A673 (cell line): ENCODE measurements around the gene ARRB1. TPM values are rescaled to one million over a fixed set of nuclear protein-coding genes. Genes with fewer than 3 reads are reported as not detected.

ENCODE experiments used
- BruUV-seq: library from RNA; stranded (reverse); fragments of 400-500 nt; replicated peaks from 2 replicates; lab custom pipeline; 2021; lab: Mats Ljungman, UMichigan
- CTCF ChIA-PET: fragments of 300-600 bp; sonication (Branson Sonifier 250); formaldehyde crosslinking; loops from one replicate; lab custom pipeline; 2022; ENCODE audit warnings: antibody characterized with exemption; lab: Charles Lee
- POLR2A ChIA-PET: fragments of 300-600 bp; sonication (Branson Sonifier 250); formaldehyde crosslinking; loops from one replicate; lab custom pipeline; 2022; ENCODE audit warnings: antibody characterized with exemption; ENCODE audit not compliant: low non-redundant PET; lab: Charles Lee
- DNase-seq: peaks from one replicate; pipeline ENCODE4 v3.0.0-alpha.2; 2015; ENCODE audit warnings: low spot score
- H3K27ac ChIP-seq: fragments of 200-600 bp; sonication (generic); 2 replicates; pipeline ENCODE4 v1.5.1; 2016; ENCODE audit warnings: mixed run types, low read depth, mild to moderate bottlenecking, mixed read lengths, antibody characterized with exemption, low read length; ENCODE audit not compliant: poor library complexity, severe bottlenecking
- H3K27me3 ChIP-seq: fragments of 200-600 bp; sonication (generic); replicated peaks from 2 replicates; pipeline ENCODE4 v1.6.1; 2017; ENCODE audit warnings: mixed run types, low read depth, mild to moderate bottlenecking, mixed read lengths, antibody characterized with exemption, low read length; ENCODE audit not compliant: insufficient read depth, poor library complexity
- H3K36me3 ChIP-seq: fragments of 200-600 bp; sonication (generic); 2 replicates; pipeline ENCODE4 v1.6.1; 2016; ENCODE audit warnings: mixed run types, mild to moderate bottlenecking, mixed read lengths, antibody characterized with exemption, low read length; ENCODE audit not compliant: insufficient read depth, poor library complexity, severe bottlenecking
- H3K4me1 ChIP-seq: fragments of 200-600 bp; sonication (generic); 2 replicates; pipeline ENCODE4 v1.6.1; 2017; ENCODE audit warnings: mixed run types, mild to moderate bottlenecking, mixed read lengths, antibody characterized with exemption, low read length; ENCODE audit not compliant: insufficient read depth, poor library complexity, severe bottlenecking
- H3K4me3 ChIP-seq: fragments of 200-600 bp; sonication (generic); 2 replicates; pipeline ENCODE4 v1.5.1; 2016; ENCODE audit warnings: low read depth, mixed run types, mild to moderate bottlenecking, mixed read lengths, low read length; ENCODE audit not compliant: poor library complexity, severe bottlenecking
- H3K9me3 ChIP-seq: fragments of 200-600 bp; sonication (generic); 2 replicates; pipeline ENCODE4 v1.6.1; 2016; ENCODE audit warnings: mixed run types, low read depth, mild to moderate bottlenecking, mixed read lengths, antibody characterized with exemption, low read length; ENCODE audit not compliant: poor library complexity, severe bottlenecking
- EZH2 ChIP-seq: fragments of 200-600 bp; sonication (generic); IDR thresholded peaks from 2 replicates; pipeline ENCODE4 v1.6.1; 2017; ENCODE audit warnings: borderline replicate concordance, low read depth, mild to moderate bottlenecking, mixed read lengths, antibody characterized with exemption, low read length; ENCODE audit not compliant: poor library complexity, severe bottlenecking
- intact Hi-C: fragments of 100-400 bp; cut with micrococcal nuclease; formaldehyde crosslinking; loops from one replicate; pipeline ENCODE4 v1.10.0; 2022; ENCODE audit not compliant: unreplicated experiment
- total RNA-seq: library from RNA; stranded (reverse); gene quantifications from 2 replicates; pipeline ENCODE4 v1.2.3, GENCODE V29; 2021
- TF ChIP-seq, protein P1 (sequence below): fragments of 300-800, 200-600 bp; sonication (generic); conservative IDR thresholded peaks from 2 replicates; pipeline ENCODE4 v1.5.1; 2017; ENCODE audit warnings: low read depth, mild to moderate bottlenecking, antibody characterized with exemption, low read length, moderate library complexity, mixed read lengths

Gene ARRB1
- total RNA-seq, 1 experiment from 2014 or later, result 37.8 TPM

DNA sequence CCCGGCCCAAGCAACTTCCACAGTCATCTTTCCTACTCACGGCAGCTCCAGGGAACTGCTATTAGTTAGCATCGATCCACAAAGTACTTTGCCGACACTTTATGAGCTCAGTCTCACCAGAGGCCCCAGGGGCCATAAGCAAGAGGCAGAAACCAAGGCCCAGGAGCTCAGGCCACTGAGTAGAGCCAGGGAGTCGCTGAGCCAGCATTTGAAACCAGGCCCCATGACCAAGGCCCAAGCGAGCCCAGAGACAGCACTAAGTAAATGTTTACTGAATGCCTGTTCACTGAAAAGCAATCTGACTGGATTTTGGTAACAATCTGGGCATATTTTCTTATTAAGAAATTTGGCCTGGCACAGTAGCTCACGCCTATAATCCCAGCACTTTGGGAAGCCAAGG is 43.3 kb downstream of the ARRB1 start:
- H3K9me3 ChIP-seq, result no peaks in the 10 kb centered on the region
- BruUV-seq, result no TSS peak
- ChIA-PET CTCF (no interaction called here), POLR2A (no interaction called here)
- no peak overlapping the region for H3K27ac ChIP-seq
- intact Hi-C loops, result no loop called here
- no peaks in the 10 kb centered on the region for H3K36me3 ChIP-seq
- H3K27me3 ChIP-seq, result no peaks in the 10 kb centered on the region
- H3K4me1 ChIP-seq, result peaks cover 13% of the 10 kb centered on the region
- H3K4me3 ChIP-seq, result no peak overlapping the region
- no peak for DNase-seq
- no peak for TF ChIP-seq EZH2
- TF ChIP-seq, protein P1, sequence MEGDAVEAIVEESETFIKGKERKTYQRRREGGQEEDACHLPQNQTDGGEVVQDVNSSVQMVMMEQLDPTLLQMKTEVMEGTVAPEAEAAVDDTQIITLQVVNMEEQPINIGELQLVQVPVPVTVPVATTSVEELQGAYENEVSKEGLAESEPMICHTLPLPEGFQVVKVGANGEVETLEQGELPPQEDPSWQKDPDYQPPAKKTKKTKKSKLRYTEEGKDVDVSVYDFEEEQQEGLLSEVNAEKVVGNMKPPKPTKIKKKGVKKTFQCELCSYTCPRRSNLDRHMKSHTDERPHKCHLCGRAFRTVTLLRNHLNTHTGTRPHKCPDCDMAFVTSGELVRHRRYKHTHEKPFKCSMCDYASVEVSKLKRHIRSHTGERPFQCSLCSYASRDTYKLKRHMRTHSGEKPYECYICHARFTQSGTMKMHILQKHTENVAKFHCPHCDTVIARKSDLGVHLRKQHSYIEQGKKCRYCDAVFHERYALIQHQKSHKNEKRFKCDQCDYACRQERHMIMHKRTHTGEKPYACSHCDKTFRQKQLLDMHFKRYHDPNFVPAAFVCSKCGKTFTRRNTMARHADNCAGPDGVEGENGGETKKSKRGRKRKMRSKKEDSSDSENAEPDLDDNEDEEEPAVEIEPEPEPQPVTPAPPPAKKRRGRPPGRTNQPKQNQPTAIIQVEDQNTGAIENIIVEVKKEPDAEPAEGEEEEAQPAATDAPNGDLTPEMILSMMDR, result no peak

DNA sequence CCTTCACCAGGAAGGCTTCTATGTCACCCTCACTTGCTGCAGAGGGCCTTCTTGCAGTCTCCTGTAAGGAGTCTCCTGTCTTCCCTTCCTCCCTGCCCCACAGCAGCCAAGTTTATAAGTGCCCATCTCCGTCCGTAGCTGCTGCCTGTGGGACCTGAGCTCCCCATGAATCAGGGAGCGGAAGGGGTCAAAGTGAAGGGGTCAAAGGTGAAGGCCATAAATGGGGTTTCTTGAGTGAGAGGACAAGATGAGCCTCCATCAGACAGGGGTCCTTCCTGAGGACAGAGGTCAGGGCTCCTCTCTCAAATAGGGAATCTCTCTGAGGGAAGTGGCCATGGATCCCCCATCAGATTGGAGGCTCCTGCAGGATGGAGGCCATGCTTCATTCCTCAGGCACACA is 44.4 kb downstream of the ARRB1 start:
- H3K36me3 ChIP-seq, result no peaks in the 10 kb centered on the region
- H3K4me3 ChIP-seq, result no peak overlapping the region
- H3K27ac ChIP-seq, result no peak overlapping the region
- no peak for DNase-seq
- BruUV-seq, result no TSS peak
- no peak for TF ChIP-seq EZH2
- TF ChIP-seq, protein P1, result no peak
- peaks cover 6% of the 10 kb centered on the region for H3K4me1 ChIP-seq
- no peaks in the 10 kb centered on the region for H3K27me3 ChIP-seq
- intact Hi-C loops, result no loop called here
- no peaks in the 10 kb centered on the region for H3K9me3 ChIP-seq
- ChIA-PET POLR2A (interaction anchor here (0.7 kb wide), 1 partner anchor 45 kb away, joined by 3 read pairs; no protein-coding TSS in a partner anchor), CTCF (interaction anchor here (0.7 kb wide), 1 partner anchor 66 kb away, joined by 3 read pairs; no protein-coding TSS in a partner anchor)

DNA sequence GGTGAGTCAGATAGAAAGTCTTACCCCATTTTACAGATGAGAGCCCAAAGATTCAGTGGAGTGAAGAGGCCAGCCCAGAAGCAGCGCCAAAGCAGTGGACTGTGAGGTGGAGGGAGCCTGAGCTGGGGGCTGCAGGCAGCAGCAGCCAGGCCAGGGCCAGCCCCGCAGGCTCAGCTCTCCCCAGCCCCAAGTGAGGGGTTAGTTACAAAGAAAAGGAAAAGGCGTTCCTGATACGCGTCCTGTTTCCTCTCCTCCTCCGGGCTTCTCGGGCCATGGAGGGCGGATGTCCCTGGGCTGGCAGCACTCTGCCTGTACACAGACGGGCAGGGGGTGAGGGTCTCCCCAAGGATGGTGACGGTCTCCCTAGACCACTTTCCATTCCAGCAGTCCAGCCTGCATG is 44.9 kb downstream of the ARRB1 start:
- no peak for TF ChIP-seq EZH2
- TF ChIP-seq, protein P1, result no peak
- DNase-seq, result no peak
- no peak overlapping the region for H3K4me3 ChIP-seq
- POLR2A ChIA-PET, result interaction anchor here (0.7 kb wide), 1 partner anchor 45 kb away, joined by 3 read pairs; no protein-coding TSS in a partner anchor
- H3K9me3 ChIP-seq, result no peaks in the 10 kb centered on the region
- no peaks in the 10 kb centered on the region for H3K36me3 ChIP-seq
- CTCF ChIA-PET, result no interaction called here
- peaks cover 1% of the 10 kb centered on the region for H3K4me1 ChIP-seq
- no peak overlapping the region for H3K27ac ChIP-seq
- no peaks in the 10 kb centered on the region for H3K27me3 ChIP-seq
- intact Hi-C loops, result no loop called here
- no TSS peak for BruUV-seq
